HG03469 (cell line): Measurements from ENCODE around the gene GRIN3B.

ENCODE experiments used
- ATAC-seq: cut with Tn5 transposase; IDR thresholded peaks from one replicate; pipeline ENCODE4 v1.9.1; 2021; ENCODE audit warnings: mild to moderate bottlenecking, moderate library complexity, moderate number of reproducible peaks; ENCODE audit not compliant: unreplicated experiment

The GRIN3B gene

DNA sequence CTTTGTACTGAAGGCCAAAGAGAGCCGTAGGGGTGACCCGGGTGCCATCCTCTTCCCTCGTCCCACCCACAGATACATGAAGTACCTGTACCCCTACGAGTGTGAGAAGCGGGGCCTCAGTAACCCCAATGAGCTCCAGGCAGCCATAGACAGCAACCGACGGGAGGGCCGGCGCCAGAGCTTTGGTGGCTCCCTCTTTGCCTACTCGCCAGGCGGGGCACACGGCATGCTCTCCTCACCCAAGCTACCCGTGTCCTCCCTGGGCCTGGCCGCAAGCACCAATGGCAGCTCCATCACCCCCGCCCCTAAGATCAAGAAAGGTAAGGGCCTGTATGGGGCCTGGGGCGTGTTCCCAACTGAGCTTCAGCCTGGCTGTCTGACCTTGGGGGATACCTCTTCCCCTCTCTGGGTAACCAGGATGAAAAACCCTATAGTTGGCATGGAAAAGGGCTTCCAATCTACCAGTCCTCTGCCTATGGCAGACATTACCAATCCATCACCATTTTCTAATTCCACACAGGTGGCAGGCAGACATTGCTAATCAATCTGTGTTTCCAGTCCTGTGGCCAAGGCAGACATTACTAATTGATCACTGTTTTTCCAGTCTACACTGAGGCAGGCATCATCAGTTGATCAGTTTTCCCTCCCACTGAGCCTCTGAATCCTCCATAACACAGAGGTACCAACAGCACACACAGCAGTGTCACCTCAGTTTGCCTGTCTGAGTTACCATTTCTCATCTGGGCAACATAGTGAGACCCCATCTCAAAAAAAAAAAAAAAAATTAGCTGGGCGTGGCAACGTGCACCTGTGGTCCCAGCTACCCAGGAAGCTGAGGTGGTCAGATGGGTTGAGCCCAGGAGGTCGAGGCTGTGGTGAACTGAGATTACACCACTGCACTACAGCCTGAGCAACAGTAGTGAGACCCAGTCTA is 35.2 kb upstream of the GRIN3B start:
- no peak for ATAC-seq

- ATAC-seq, result no peak
Observed at GRCh38 chr19:966485-967088, 33.6 kb upstream of the GRIN3B start.

- ATAC-seq, result no peak
Observed at GRCh38 chr19:970695-971094, 29.5 kb upstream of the GRIN3B start.

- ATAC-seq, result no peak
Observed at GRCh38 chr19:971795-972194, 28.4 kb upstream of the GRIN3B start.

DNA sequence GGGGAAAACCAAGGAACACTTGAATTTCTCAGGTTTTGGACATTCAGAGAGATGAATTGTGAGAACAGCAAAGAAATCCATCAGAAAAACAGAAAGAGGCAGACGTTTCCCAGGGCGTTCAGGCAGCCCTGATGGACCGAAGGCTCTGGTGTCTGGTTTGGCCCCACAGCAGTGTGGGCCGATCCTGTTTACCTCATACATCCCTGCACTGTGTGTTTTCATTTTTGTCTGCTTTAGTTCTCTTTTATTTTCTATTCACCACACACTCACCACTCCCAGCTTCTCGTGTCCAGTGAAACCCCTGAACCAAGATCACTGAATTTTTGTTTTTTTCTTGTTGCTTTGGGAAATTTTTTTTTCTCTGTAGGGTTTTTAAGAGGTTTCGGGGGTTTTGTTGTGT is 27.9 kb upstream of the GRIN3B start:
- no peak for ATAC-seq

DNA sequence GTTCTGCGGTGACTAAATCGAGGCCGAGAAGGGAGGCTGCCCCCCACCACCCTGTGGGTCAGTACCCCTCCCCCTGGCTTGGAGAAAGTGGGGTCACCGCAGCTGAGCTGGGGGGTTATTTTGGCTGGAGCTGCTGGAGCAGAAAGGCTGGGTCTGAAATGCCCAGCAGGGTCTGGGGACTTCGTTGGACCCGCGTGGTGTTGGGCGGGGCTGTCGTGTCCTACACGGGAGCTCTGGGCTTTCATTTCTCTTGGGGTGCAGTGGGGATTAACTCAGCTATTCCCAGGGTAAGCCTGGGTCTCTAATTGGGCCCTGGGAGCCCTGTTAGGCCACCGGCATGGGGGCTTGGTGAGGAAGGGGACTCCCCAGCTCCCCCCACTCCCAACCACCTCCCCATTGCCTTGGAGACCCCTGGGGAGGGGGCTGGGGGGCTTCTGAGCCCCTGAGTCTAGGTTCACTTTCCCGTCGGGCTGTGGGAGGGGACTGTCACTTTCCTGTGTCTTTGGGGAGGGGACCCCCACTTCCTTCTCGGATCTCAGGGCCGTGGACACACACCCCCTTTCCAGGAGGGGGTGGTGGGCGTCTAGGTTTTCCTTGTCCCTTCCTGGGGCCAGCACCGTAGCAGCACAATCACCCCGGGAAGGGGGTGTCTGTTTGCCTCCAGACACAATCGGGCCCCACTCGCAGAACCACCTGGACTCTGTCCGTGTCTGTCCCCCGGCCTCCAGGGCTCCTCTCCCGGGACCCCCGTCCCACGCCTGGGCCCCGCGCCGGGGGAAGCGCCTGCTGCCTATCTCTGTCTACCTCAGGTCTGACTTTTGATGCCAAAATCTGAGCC is 26.3 kb upstream of the GRIN3B start:
- no peak for ATAC-seq

GRCh38 chr19:974564-975257 is 25.5 kb upstream of the GRIN3B start:
- no peak for ATAC-seq

- no peak for ATAC-seq
Observed at GRCh38 chr19:976476-976875, 23.7 kb upstream of the GRIN3B start.

DNA sequence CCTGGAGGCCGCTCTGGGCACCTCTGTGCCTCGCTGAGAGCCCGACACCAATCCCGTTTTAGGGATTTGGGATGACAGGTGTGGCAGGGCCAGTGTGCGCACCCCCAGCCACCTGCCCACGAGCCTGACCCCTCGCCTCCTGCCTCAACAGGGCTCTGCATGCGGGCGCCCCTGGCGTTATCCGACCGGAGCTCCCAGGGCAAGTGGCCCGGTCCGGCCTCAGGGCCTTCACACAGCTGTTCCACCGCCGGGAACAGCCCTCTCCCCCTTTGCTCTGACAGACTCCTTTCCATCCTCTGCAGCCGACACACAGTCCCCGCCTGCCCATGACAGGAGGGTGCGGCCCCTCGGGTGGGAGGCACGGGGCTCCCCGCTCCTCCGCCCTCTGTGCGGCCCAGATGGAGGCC is 23.2 kb upstream of the GRIN3B start:
- ATAC-seq, result no peak

DNA sequence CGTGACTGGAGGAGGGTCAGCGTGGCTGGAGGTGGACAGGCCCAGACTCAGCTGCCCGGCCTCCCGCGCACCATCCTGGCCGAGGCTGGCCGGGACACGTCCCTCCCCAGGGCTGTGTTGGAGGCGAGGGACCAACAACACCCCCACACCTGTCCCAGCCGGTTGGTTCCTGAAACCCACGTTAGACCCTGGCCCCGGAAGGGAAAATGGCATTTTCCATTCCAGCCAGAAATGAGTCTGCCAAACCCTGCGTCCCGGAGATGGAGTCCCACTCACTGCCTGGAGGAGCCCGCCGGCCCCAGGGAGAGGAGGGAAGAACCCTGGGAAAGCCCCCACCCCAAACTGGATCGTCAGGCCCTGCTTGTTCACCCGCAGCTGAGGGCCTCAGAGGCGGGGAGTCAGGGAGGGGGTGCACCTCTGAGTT is 20.9 kb upstream of the GRIN3B start:
- no peak for ATAC-seq

DNA sequence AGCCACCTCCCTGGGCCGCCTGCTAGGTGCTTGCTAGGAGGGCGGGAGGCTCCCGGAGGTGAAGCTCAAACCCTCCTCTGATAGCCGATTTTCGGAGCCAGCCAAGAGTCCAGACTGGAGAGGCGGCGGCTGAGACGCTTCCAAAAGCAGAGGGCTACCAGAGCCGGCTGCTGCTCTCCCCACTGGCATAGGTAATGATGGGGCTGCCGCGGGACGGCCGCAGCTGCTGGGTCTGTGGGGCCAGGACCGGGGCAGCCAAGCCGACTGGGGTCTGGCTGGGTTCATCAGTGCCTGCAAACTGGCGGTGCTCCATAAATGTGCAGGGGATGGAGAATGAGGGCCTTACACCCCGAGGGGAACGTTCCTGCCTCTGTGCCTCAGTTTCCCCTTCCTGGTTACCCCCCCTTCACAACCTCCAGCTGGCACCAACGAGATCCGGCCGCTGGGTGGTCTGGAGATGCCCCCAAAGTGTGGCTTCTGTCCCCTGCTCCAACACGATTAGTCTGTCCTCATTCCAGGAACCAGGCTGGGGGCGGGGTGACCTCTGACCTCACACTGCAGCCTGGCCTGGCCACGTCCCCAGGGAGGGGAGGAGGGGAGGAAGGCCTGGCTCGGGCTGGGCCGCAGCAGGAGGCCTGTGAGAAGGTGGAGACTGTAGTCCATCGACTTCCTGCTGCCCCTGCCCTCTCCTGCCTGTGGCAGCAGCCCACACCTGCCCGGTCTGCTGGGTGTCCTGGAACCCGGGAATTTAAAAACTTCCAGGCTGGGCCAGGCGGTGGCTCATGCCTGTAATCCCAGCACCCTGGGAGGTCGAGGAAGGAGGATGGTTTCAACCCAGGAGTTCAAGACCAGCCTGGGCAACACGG is 19.9 kb upstream of the GRIN3B start:
- ATAC-seq, result no peak

GRCh38 chr19:982567-983170 is 17.6 kb upstream of the GRIN3B start:
- peak; percentile 41 for ATAC-seq

GRCh38 chr19:984165-984967 is 15.9 kb upstream of the GRIN3B start, which contains the start of gene WDR18:
WDR18 (plus strand) TSS chr19:984345; CDS start chr19:984354, 9 bp downstream.
- peak; percentile 52 for ATAC-seq

DNA sequence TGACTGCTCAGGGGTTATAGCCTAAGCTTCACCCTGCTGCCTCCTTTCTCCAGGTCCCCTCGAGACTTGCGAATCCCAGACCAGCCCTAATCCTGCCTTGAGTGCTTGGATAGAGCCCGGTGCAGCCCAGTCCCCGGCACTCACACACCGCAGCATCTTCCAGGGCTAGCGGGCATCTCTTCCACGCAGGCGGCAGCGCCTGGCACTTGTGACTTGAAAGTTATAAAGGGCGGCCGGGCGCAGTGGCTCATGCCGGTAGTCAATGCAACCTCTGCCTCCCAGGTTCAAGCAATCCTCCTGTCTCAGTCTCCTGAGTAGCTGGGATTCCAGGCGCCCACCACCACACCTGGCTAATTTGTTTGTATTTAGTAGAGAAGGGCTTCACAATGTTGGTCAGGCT is 14.1 kb upstream of the GRIN3B start:
- ATAC-seq, result no peak

DNA sequence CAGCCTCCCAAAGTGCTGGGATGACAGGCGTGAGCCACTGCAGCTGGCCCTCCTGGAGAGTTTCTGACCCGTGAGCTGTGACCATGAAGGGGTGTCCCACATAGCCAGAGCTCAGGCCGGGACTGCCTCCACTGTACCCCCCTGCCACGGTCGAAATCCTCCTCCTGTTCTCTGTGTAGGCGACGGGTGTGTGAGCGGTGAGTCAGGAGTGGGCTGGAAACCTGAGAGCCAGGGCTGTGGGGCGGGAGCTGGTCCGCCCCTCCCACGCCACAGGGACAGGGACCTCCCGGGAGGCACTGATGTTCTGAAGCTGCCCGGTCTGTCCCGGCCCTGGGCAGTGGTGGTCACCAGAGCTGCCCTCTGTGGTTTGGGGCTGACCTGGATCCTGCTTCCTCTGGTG is 12.1 kb upstream of the GRIN3B start:
- no peak for ATAC-seq

GRCh38 chr19:988510-988909 is 11.7 kb upstream of the GRIN3B start:
- no peak for ATAC-seq

- ATAC-seq, result no peak
Observed at GRCh38 chr19:989381-990081, 10.7 kb upstream of the GRIN3B start.

DNA sequence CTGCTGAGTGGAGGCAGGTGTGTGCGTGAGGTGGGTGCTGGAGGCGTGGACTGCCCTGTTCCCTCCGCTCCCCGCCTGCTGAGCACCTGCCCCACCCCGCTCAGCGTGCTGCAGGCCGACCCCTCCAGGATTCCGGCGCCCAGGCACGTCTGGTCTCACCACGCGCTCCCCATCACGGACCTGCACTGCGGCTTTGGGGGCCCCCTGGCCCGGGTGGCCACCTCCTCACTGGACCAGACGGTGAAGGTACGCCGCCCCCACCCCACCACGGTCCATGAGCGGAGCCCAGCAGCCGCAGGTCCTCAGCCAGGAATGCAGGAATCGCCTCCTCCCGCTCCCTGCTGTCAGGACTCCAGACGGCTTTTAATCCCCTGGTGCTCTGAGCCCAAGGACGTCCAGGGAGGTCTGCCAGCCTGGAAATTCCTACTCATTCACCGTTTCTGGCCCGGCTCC is 10.1 kb upstream of the GRIN3B start:
- ATAC-seq, result no peak
